UCSD-AML1 (cell line): ENCODE measurements around the gene HMX2.

Source experiments
- DNase-seq: peaks from one replicate; lab custom pipeline; 2025; ENCODE audit not compliant: unreplicated experiment; lab: John Stamatoyannopoulos, UW

The HMX2 gene

GRCh38 chr10:123180101-123181090 lies 32.5 kb downstream of the HMX2 start:
- DNase-seq: no peak

GRCh38 chr10:123183724-123184123 lies 35.8 kb downstream of the HMX2 start:
- DNase-seq: no peak

GRCh38 chr10:123187781-123188180 lies 39.8 kb downstream of the HMX2 start:
- DNase-seq: no peak

GRCh38 chr10:123191886-123192285 lies 44.0 kb downstream of the HMX2 start:
- no peak for DNase-seq

GRCh38 chr10:123194056-123194455 lies 46.1 kb downstream of the HMX2 start:
- DNase-seq: no peak
